Activated T-helper 17 cell treated with anti-CD3 and anti-CD28 coated beads, Interleukin-2, amount 50 U/mL, for 72 hours (primary cell): Measurements from ENCODE around the gene CILP2. TPM values are rescaled to one million over a fixed set of nuclear protein-coding genes. Genes with fewer than 3 reads are reported as not detected.

Source experiments
- total RNA-seq, 2 donors: library from RNA; stranded (reverse); gene quantifications; one replicate each; pipeline ENCODE4 v1.2.3, GENCODE V29; 2022

CILP2 gene
- total RNA-seq, 2 donors from 2014 or later, result 0.26 to 0.97 TPM

Other genes starting within 250 kb of the CILP2 start
- gene SUGP1, start 217.8 kb upstream of the CILP2 start, total RNA-seq, result 10 to 100 TPM; 50.2 to 51.1 TPM
- 10 to 100 TPM; 58.8 to 67.9 TPM for gene MAU2, start 217.4 kb upstream of the CILP2 start, total RNA-seq
- gene GATAD2A, start 132.6 kb upstream of the CILP2 start, total RNA-seq, result 100 to 1,000 TPM in 1 of 2 donors, 10 to 100 TPM in 1; 88.0 to 160 TPM
- gene TSSK6, start 22.7 kb upstream of the CILP2 start, total RNA-seq, result 1 to 10 TPM; 4.1 to 4.5 TPM
- 100 to 1,000 TPM; 276 to 397 TPM for gene NDUFA13, start 22.0 kb upstream of the CILP2 start, total RNA-seq
- 10 to 100 TPM in 1 of 2 donors, 1 to 10 TPM in 1; 6.7 to 10.3 TPM for gene YJEFN3, start 9.4 kb upstream of the CILP2 start, total RNA-seq
- gene PBX4, start 80.4 kb downstream of the CILP2 start, total RNA-seq, result 100 to 1,000 TPM in 1 of 2 donors, 10 to 100 TPM in 1; 63.9 to 101 TPM
- 10 to 100 TPM; 46.3 to 85.6 TPM for gene LPAR2, start 90.0 kb downstream of the CILP2 start, total RNA-seq
- 100 to 1,000 TPM in 1 of 2 donors, 10 to 100 TPM in 1; 79.9 to 100 TPM for gene GMIP, start 105.4 kb downstream of the CILP2 start, total RNA-seq
- gene ATP13A1, start 125.4 kb downstream of the CILP2 start, total RNA-seq, result 10 to 100 TPM; 47.8 to 79.6 TPM
- 10 to 100 TPM; 57.0 to 70.7 TPM for gene ZNF101, start 130.6 kb downstream of the CILP2 start, total RNA-seq
- gene ZNF14, start 194.8 kb downstream of the CILP2 start, total RNA-seq, result 10 to 100 TPM in 1 of 2 donors, 1 to 10 TPM in 1; 4.7 to 10.9 TPM